Mesenteric fat pad (tissue), 1 donor: ENCODE data around the gene CDR2. TPM values are rescaled to one million over a fixed set of nuclear protein-coding genes. Genes with fewer than 3 reads are reported as not detected.
"Not testable (repeated sequence)": the region's sequence is repeated elsewhere in the genome, so short reads cannot be mapped to it uniquely, and the experiment has no call there.

Experiments used
- DNase-seq: peaks from one replicate; pipeline ENCODE4 v3.0.0-alpha.2; 2020; ENCODE audit warnings: low spot score
- total RNA-seq: library from RNA; stranded (reverse); fragmentation: NEBNext Ultra II Directional; extraction: Animal tissue kit (Norgen Biotek cat#: 25700); gene quantifications from one replicate; pipeline ENCODE4 v1.2.1, GENCODE V29; 2021
- donor health status: DM: yes; HTN: yes; CAD: no.

The CDR2 gene
- total RNA-seq, 1 donor from 2014 or later: 24.8 TPM

DNA sequence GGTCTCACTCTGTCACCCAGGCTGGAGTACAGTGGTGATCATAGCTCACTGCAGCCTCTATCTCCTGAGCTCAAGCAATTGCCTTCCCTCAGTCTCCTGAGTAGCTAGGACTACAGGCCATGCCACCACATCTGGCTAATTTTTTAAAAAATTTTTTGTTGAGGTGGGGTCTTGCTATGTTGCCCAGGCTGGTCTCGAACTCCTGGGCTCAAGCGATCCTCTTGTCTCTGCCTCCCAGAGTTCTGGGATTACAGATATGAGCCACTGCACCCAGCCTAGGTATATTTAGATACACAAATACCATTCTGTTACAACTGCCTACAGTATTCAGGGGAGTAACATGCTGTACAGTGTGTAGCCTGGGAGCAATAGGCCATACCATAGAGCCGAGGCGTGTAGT is 62.9 kb downstream of the CDR2 start:
- no peak for DNase-seq

DNA sequence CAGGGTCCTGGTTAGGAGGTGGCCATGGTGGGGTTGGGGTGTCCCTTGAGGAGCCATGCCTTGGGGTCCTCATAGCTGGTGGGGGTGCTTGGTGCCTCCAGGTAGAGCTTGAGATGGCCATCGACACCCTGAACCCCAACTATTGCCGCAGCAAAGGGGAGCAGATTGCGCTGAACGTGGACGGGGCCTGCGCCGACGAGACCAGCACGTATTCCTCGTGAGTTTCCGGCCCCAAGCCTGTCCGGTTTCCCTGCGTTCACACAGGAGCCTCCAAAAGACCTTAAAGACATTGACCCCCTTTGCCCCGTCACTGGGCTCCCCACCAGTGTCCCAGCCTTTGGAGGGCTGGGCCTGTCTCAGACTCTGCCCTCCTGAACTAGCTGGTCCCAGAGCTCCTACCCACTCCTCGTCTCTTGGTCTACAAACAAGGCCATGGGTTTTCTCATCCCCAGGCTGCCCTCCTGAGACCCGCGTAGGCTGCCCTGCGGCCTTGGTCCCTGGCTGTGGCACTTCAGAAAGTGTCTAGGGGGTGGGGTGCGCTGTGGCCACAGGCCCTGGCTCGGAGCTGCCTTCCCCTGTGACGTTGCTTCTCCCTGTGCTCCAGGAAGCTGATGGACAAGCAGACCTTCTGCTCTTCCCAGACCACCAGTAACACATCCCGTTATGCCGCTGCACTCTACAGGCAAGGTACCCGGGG is 65.4 kb downstream of the CDR2 start:
- DNase-seq: no peak

DNA sequence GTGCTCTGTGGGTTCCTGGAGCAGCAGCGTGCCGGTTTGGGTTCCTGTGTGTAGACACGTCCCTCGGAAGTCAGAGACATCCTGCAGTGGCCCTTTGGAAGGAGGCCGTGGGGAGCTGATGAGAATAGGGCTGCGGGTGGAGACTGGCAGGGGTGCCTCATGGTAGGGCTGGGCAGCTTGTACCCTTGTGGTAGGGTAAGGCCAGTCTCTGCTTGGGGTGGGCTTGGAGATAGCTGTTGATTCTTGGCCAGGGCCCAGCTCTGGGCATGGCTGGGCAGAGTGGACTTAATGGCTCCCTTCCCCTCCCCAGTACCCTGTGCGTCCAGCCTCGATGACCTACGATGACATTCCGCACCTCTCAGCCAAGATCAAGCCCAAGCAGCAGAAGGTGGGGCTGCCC is 66.6 kb downstream of the CDR2 start:
- no peak for DNase-seq

DNA sequence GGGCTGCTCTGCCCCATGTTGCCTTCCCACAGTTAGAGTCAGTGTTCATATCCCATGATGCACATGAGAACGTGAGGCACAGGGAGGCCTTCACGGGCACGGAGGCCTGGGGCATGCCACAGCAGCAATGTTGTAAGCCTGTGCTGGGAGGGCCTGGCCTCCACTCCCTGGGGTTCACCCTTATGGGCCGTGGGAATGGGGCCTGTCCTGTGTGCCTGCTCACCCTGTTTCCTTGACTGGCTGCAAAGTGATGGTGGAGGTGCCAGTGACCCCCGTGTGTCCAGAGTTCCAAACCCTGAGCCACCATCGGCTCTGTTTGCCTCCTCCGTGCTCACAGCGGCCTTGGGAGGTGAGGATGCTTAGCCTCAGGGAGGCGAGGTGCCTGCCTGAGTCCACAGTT is 67.6 kb downstream of the CDR2 start:
- DNase-seq: no peak

DNA sequence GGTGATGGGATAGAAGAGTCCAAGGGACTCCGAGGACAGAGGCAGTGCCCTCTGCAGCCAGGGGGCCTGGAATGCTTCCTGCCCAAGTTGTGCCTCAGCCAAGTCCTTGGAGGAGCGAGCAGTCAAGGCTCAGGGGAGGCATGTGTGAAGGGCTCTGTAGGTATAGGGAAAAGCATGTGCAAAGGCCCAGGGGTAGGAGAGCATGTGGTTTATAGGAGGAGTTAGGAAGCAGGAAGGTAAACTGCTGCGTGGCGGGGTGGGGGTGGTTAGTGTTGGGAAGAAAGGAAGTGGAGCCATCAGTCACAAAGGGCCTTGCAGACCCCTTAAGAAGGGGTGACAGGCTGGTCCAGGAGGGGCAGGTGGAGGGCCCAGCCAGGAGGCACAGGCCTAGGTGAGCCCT is 70.0 kb downstream of the CDR2 start:
- no peak for DNase-seq

DNA sequence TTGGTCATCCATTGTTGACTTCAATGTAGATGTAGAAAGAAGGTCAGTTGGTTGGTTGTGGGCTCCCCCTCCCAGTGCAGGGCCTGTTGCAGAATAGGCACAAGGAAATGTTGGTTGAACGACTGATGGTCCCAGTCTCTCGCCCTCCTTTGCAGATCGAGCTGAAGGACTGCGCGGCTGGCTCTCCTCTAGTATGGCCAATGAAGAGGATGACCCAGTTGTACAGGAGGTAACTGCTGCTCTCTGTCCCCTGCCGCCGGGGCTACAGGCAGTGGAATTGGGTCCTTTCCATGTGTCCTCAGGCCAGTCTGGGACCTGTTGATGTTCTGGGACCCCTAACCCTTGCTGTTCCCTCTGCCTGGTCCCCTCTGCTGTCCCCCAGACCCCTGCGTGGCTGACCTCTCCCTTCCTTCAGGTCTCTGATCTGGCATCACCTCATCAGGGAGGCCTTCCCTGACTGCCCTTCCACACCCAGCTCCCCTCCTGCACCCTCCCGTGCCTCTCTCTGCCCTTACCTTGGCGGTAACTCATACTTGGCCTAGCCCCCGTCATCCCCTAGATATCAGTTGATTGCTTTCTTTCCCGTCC is 71.5 kb downstream of the CDR2 start:
- DNase-seq: no peak

DNA sequence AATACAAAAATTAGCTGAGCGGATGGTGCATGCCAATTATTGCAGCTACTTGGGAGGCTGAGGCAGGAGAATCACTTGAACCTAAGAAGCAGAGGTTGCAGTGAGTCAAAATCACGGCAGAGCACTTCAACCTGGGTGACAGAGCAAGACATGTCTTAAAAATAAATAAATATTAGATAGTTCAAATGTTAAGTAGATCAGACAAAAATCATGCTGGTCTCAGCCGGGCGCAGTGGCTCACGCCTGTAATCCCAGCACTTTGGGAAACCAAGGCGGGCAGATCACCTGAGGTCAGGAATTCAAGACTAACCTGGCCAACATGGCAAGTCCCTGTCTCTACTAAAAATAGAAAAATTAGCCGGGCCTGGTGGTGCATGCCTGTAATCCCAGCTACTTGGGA is 73.0 kb downstream of the CDR2 start:
- not testable (repeated sequence) for DNase-seq

DNA sequence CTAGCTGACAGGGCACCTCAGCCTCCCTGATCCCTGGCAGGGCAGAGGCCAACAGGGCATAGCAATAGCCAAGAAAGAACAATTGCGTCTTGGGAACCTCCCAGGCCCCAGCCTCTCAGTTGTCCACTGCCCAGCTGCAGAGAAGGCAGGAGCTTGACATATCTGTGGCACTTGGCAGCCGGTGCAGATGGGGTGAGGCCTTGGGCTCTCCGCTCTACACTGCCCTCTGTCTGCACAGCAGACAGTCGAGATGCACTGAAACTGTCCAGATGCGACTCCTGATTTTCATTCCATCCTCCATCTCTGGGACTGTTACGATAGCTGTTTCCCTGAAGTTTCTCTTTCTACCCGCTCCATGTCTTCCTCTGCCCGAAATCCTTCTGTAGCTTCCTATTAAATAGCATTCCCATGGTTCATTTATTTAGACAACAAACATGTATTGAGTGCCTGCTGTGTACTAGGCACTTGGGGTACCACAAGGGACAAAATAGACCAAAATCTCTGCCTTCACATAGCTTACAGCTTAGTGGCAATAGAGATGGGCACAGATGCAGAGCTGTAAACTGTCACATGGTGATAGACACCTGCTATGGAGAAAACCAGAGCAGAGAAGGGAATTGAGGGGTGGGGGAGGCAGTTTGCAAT is 73.9 kb downstream of the CDR2 start:
- no peak for DNase-seq

DNA sequence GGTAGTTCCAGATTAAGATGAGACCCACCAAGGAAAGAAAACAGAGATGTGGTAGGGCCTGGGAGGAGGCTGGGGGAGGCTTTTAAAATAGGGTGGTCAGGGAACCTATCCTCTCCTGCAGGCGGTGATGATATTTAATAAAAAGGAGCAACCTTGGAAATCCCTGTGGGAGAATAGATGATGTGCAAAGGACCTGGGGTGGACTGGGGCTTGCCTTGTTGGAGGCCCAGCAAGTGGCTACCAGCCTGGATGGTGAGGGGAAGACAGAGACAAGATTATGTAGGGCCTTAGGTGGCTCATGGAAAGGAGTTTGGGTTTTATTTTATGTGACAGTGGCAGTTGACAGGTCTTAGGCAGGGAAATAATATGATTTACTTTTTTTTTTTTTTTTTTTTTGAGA is 75.4 kb downstream of the CDR2 start:
- DNase-seq: no peak

DNA sequence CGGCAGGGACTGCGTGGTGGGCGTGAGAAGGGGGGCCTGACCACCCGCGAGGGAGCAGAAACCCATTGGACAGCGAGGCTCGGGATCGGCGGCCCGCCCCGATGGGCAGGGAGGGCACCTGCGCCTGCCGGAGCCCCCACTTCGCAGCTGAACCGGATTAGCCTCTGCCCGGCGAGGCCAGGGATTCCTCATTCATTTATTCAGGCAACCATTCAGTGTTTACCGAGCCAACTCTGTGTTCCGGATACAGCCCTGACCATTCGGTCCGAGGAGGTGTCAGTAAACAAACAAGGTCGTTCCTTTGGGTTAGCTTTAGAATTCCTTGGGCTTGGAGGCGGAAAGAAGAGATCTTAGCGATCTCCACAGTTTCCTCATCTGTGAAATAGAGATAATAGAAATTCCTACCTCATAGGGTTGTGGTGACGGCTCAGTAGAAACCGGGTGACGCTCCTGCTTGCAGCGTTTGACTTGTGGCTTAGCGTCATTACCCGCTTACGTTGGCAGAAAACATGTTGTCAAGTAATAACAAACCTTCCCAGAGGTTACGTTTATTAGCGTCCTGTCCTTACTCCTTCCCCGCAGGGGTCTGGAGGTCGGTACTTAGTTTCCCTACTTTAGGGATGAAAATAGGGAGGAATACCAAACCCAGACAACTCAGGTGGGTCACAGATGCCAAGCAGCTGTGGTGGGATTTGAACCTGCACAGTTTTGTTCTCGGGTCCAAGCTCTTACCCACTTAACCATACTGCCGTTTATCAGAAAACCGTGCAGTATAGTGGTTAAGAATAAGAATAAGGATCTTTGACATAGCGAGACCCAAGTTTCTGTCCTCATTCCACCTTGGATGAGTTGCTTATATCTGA is 76.3 kb downstream of the CDR2 start:
- DNase-seq: no peak

DNA sequence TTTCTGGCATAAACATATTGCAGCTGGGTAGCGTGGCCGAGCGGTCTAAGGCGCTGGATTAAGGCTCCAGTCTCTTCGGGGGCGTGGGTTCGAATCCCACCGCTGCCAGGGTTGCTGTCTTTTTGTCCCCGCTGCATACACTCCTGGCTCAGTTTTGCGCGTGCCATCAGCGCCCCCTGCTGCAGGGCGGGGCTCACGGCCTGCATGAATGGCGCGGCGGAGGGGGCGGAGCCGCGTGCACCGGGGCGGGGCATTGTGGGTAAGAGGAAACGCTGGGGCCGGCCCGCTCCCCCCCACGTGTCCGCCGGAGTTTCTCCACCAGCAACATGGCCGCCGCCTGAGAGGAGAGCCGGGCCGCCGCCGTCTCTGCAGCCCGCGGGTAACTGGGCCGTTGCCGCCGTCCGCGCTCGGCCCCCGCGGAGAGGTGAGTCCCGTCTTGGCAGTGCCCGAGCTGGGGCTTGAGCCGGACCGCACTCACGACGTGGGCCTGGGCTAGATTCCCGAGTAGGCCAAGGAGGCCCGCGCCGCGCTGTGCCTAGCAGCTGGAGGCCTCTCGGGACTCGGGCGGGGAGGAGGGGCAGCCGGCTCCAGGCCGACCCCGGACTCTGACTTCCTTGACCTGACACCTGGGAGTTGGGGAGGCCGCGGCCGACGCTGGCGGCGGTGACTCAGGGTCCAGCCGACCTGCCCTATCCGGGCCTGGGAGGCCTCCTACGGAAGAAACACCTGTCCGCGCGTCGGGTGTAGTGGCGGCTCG is 77.1 kb downstream of the CDR2 start, which contains the start of gene POLR3E:
Gene POLR3E, plus strand, starts transcription at position 296 of the 757 bp plus-strand sequence. CDS start 5,560 bp downstream, outside the sequence.
- DNase-seq: peak; percentile 100

DNA sequence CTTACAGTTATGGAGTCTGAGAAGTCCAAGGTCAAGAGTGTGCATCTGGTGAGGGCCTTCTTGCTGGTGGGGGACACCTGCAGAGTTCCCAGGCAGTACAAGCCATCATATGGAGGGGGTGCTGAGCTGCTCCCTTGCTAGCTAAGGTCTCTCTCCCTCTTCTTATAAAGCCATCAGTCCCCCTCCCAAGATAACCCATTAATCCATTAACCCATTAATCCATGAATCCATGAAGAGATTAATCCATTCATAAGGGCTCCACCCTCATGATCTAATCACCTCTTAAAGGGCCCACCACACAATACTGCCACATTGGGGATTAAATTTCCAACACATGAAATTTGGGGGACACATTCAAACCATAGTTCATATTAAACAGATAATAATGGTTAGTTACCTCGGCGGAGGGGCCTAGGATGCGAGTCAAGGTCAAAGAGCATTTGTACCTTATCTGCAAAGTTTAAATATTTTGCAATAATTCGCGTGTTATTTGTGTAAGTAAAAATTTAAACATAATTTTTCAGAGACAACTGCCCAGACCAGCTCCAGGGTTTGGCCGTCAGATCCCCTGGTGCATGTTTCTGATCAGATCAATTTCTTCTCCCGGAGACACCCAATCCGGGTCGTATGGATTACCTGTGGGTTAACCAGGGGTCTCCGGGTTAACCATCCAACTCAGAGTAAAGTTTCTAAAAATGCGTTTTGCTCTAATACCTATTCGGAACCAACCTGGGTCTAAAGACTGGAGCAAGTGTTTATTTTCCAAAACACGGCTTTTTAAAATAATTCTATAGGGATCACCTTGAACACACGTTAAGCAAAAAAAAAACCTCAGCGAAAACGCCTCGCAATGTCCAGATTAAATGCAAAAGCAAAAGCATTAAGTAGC is 78.0 kb downstream of the CDR2 start:
- no peak for DNase-seq

Other genes starting within 250 kb of the CDR2 start
- gene SDR42E2, start 212.1 kb downstream of the CDR2 start, total RNA-seq: not detected
- gene EEF2K, start 168.3 kb downstream of the CDR2 start, total RNA-seq: 44.9 TPM
- gene POLR3E, start 77.2 kb downstream of the CDR2 start, total RNA-seq: 50.8 TPM
- gene NPIPB5, start 136.3 kb upstream of the CDR2 start, total RNA-seq: 361 TPM